Measurements from ENCODE around the gene CCDC175.

DNA sequence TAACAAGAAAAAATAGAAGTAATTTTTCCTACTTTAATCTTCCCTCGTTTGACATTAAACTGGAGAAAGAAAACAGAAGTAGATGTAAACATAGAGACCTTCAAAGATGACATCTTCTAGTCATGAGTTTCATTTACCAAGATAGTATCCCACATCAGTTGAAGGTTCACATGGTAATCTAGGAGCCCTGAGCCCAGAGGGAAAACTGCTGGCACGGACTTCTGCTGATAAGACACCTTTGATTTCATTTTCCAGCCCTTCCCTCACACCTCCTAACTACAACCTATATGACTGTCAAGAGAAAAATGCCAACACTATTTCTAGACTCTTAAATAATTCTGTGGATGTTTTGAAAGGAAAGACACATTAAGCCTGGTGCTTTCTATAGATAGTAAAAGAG, 46.0 kb upstream of the CCDC175 start:
- TF ChIP-seq POLR2AphosphoS5 (IDR thresholded peaks at IDR 0.05; ENCODE audit: low read depth, low read length): no peak
- TF ChIP-seq, protein P1, sequence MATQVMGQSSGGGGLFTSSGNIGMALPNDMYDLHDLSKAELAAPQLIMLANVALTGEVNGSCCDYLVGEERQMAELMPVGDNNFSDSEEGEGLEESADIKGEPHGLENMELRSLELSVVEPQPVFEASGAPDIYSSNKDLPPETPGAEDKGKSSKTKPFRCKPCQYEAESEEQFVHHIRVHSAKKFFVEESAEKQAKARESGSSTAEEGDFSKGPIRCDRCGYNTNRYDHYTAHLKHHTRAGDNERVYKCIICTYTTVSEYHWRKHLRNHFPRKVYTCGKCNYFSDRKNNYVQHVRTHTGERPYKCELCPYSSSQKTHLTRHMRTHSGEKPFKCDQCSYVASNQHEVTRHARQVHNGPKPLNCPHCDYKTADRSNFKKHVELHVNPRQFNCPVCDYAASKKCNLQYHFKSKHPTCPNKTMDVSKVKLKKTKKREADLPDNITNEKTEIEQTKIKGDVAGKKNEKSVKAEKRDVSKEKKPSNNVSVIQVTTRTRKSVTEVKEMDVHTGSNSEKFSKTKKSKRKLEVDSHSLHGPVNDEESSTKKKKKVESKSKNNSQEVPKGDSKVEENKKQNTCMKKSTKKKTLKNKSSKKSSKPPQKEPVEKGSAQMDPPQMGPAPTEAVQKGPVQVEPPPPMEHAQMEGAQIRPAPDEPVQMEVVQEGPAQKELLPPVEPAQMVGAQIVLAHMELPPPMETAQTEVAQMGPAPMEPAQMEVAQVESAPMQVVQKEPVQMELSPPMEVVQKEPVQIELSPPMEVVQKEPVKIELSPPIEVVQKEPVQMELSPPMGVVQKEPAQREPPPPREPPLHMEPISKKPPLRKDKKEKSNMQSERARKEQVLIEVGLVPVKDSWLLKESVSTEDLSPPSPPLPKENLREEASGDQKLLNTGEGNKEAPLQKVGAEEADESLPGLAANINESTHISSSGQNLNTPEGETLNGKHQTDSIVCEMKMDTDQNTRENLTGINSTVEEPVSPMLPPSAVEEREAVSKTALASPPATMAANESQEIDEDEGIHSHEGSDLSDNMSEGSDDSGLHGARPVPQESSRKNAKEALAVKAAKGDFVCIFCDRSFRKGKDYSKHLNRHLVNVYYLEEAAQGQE (IDR thresholded peaks at IDR 0.05; ENCODE audit: low read depth): no peak
- TF ChIP-seq, protein P2, sequence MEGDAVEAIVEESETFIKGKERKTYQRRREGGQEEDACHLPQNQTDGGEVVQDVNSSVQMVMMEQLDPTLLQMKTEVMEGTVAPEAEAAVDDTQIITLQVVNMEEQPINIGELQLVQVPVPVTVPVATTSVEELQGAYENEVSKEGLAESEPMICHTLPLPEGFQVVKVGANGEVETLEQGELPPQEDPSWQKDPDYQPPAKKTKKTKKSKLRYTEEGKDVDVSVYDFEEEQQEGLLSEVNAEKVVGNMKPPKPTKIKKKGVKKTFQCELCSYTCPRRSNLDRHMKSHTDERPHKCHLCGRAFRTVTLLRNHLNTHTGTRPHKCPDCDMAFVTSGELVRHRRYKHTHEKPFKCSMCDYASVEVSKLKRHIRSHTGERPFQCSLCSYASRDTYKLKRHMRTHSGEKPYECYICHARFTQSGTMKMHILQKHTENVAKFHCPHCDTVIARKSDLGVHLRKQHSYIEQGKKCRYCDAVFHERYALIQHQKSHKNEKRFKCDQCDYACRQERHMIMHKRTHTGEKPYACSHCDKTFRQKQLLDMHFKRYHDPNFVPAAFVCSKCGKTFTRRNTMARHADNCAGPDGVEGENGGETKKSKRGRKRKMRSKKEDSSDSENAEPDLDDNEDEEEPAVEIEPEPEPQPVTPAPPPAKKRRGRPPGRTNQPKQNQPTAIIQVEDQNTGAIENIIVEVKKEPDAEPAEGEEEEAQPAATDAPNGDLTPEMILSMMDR (IDR thresholded peaks at IDR 0.05 in 2 of 3, conservative IDR thresholded peaks at IDR 0.05 in 1 of 3; ENCODE audit: borderline replicate concordance in 1 of 3, insufficient read depth in 1 of 3, low read depth in 2 of 3, low read length in 2 of 3): no peak

Measured in HCT116 (cell line).